Muscle of leg (tissue), 11 donors: Measurements from ENCODE around the gene MTA3. TPM values are rescaled to one million over a fixed set of nuclear protein-coding genes. Genes with fewer than 3 reads are reported as not detected.
A peak's percentile ranks its signal among the peaks of the same experiment; 100 is the strongest.

Experiments used
- DNase-seq: peaks from one replicate; pipeline ENCODE4 v3.0.0; 2013
- H3K27ac ChIP-seq: one replicate; pipeline ENCODE4 v1.5.1; 2013; ENCODE audit warnings: mild to moderate bottlenecking, low read length, control low read depth
- H3K27me3 ChIP-seq: one replicate; pipeline ENCODE4 v1.6.1; 2013; ENCODE audit warnings: low read length; ENCODE audit not compliant: control insufficient read depth, insufficient read depth
- H3K36me3 ChIP-seq: one replicate; pipeline ENCODE4 v1.6.1; 2013; ENCODE audit warnings: low read length; ENCODE audit not compliant: control insufficient read depth, insufficient read depth
- H3K4me1 ChIP-seq: one replicate; pipeline ENCODE4 v1.6.1; 2013; ENCODE audit warnings: low read length; ENCODE audit not compliant: control insufficient read depth, insufficient read depth
- H3K4me3 ChIP-seq: one replicate; pipeline ENCODE4 v1.5.1; 2013; ENCODE audit warnings: low read length, control low read depth
- H3K9me3 ChIP-seq: replicated peaks from 2 replicates; pipeline ENCODE4 v1.6.1; 2013; ENCODE audit warnings: low read depth, low read length; ENCODE audit not compliant: control insufficient read depth
- WGBS: methylation state at CpG from one replicate; pipeline ENCODE4 v1.1.5; 2013; ENCODE audit warnings: missing lambda C conversion rate; ENCODE audit not compliant: insufficient coverage; 5-methylcytosine and 5-hydroxymethylcytosine counted together
- polyA plus RNA-seq, 8 donors: library from polyadenylated mRNA; unstranded; fragments of 120-200 nt; gene quantifications; one replicate each; pipeline versions ENCODE4 v1.2.1 to v1.2.3, GENCODE V29; 2013; ENCODE audit warnings: inconsistent platforms in 1 of 8, low replicate concordance in 1 of 8; ENCODE audit not compliant: insufficient read length in 8 of 8, insufficient read depth in 1 of 8
- total RNA-seq: library from RNA; stranded (reverse); fragments of 120-200 nt; gene quantifications from one replicate; pipeline ENCODE4 v1.2.4, GENCODE V29; 2013

The MTA3 gene
- total and polyA plus RNA-seq, 9 donors = 22.5 to 37.9 (median 24.9) TPM

- Histone ChIP-seq H3K27me3 (no peaks in the 10 kb centered on the region), H3K9me3 (no peaks in the 10 kb centered on the region), H3K4me1 (no peaks in the 10 kb centered on the region), H3K36me3 (no peaks in the 10 kb centered on the region), H3K27ac (no peak overlapping the region), H3K4me3 (no peak overlapping the region)
- DNase-seq = no peak
- 81% methylated on average over 4 of the region's 5 CpGs for WGBS
These were observed 125.5 kb downstream of the MTA3 start for GRCh38 chr2:42693688-42694479.

- H3K4me1 ChIP-seq = no peaks in the 10 kb centered on the region
- no peak overlapping the region for H3K4me3 ChIP-seq
- H3K36me3 ChIP-seq = no peaks in the 10 kb centered on the region
- DNase-seq = peak; percentile 43
- no peak overlapping the region for H3K27ac ChIP-seq
- no peaks in the 10 kb centered on the region for H3K9me3 ChIP-seq
- no peaks in the 10 kb centered on the region for H3K27me3 ChIP-seq
These were observed 128.6 kb downstream of the MTA3 start for GRCh38 chr2:42696987-42697386.

DNA sequence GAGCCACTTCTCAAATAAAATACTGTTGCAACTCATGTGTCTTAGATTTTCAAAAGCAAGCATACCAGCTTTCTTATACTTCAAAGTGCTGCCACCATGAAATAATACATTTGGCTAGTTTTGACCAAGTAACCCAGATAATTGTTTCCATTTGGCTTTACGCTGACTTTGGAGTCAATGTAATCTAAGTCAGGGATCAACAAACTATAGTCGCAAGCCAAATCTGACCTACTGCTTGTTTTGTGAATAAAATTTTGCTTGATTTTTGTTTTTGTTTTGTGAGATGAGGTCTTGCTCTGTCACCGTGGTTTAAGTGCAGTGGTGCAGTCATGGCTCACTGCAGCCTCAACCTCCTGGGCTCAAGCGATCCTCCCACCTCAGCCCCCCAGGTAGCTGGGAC lies 130.5 kb downstream of the MTA3 start:
- H3K27me3 ChIP-seq = no peaks in the 10 kb centered on the region
- no peak overlapping the region for H3K27ac ChIP-seq
- H3K4me1 ChIP-seq = no peaks in the 10 kb centered on the region
- H3K36me3 ChIP-seq = peaks cover 2% of the 10 kb centered on the region
- no peak for DNase-seq
- no peaks in the 10 kb centered on the region for H3K9me3 ChIP-seq
- H3K4me3 ChIP-seq = no peak overlapping the region
- whole genome bisulfite sequencing = 87% methylated on average over 2 of the region's 4 CpGs

DNA sequence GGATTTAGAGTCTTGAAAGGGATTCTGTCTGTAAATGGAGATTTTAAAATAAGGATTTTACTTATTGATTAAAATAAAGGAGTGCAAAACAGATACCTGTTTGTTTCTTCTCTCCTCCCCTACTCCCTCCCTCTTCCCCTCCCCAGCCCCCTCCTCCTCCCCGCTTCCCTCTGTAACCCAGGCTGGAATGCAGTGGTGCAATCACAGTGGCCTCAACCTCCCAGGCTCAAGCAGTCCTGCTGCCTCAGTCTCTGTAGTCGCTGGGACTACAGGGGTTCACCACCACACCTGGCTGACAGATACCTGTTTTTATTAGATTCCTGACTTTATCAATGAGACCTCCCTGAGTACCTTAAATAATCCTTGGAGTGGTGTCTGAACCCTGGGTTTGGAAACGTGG lies 138.4 kb downstream of the MTA3 start:
- Histone ChIP-seq H3K4me3 (no peak overlapping the region), H3K4me1 (no peaks in the 10 kb centered on the region), H3K36me3 (peaks cover 15% of the 10 kb centered on the region), H3K9me3 (no peaks in the 10 kb centered on the region), H3K27me3 (no peaks in the 10 kb centered on the region), H3K27ac (no peak overlapping the region)
- WGBS = 80% methylated on average over 1 of the region's 3 CpGs
- no peak for DNase-seq

- peaks cover 16% of the 10 kb centered on the region for H3K36me3 ChIP-seq
These were observed 139.7 kb downstream of the MTA3 start for GRCh38 chr2:42708179-42708578.

DNA sequence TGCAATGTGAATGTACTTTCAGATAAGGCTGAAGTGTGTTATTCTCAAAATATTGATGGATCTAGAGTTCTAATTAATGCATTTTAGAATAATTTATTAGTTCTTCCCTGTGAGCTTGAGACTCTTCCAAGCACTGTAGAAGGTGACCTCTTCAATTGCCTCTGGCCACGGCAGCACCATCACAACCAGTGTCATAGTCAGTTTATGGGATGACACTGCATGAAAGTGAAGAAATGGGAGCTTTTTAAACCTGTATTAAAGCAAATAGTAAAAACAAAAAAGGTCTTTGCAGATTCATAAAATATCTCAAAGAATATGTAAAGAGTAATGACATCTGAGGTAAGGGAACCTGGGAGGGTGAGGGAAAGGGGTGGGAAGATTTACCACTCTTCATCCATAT lies 143.5 kb downstream of the MTA3 start:
- Histone ChIP-seq H3K4me3 (no peak overlapping the region), H3K27me3 (no peaks in the 10 kb centered on the region), H3K27ac (no peak overlapping the region), H3K9me3 (no peaks in the 10 kb centered on the region), H3K36me3 (peaks cover 9% of the 10 kb centered on the region), H3K4me1 (no peaks in the 10 kb centered on the region)
- DNase-seq = no peak
- WGBS = no CpG with 5 or more reads among the region's 1 CpG

More at GRCh38 chr2:42708179-42708578, 139.7 kb downstream of the MTA3 start:
- no peaks in the 10 kb centered on the region for H3K4me1 ChIP-seq
- no peaks in the 10 kb centered on the region for H3K27me3 ChIP-seq
- H3K9me3 ChIP-seq = no peaks in the 10 kb centered on the region
- no peak overlapping the region for H3K27ac ChIP-seq
- H3K4me3 ChIP-seq = no peak overlapping the region
- DNase-seq = no peak
- WGBS = no CpG with 5 or more reads among the region's 6 CpGs

GRCh38 chr2:42712934-42713333 lies 144.5 kb downstream of the MTA3 start:
- Histone ChIP-seq H3K4me3 (no peak overlapping the region), H3K27ac (no peak overlapping the region), H3K36me3 (peaks cover 5% of the 10 kb centered on the region), H3K27me3 (no peaks in the 10 kb centered on the region), H3K4me1 (no peaks in the 10 kb centered on the region), H3K9me3 (no peaks in the 10 kb centered on the region)
- 100% methylated on average over 1 of the region's 2 CpGs for WGBS
- no peak for DNase-seq

- peaks cover 2% of the 10 kb centered on the region for H3K36me3 ChIP-seq
- H3K4me1 ChIP-seq = no peaks in the 10 kb centered on the region
- H3K27ac ChIP-seq = no peak overlapping the region
- no CpG with 5 or more reads among the region's 4 CpGs for WGBS
- H3K27me3 ChIP-seq = no peaks in the 10 kb centered on the region
- no peak overlapping the region for H3K4me3 ChIP-seq
- no peaks in the 10 kb centered on the region for H3K9me3 ChIP-seq
- peak; percentile 11 for DNase-seq
These were observed 145.5 kb downstream of the MTA3 start for GRCh38 chr2:42713920-42714319.

- WGBS = 71% methylated on average over 4 of the region's 7 CpGs
- Histone ChIP-seq H3K27me3 (no peaks in the 10 kb centered on the region), H3K36me3 (peaks cover 2% of the 10 kb centered on the region), H3K9me3 (no peaks in the 10 kb centered on the region), H3K4me1 (no peaks in the 10 kb centered on the region), H3K27ac (no peak overlapping the region), H3K4me3 (no peak overlapping the region)
- no peak for DNase-seq
These were observed 146.3 kb downstream of the MTA3 start for GRCh38 chr2:42714686-42715085.

GRCh38 chr2:42721898-42722297 lies 153.5 kb downstream of the MTA3 start:
- Histone ChIP-seq H3K9me3 (no peaks in the 10 kb centered on the region), H3K27ac (no peak overlapping the region), H3K27me3 (no peaks in the 10 kb centered on the region), H3K4me3 (no peak overlapping the region), H3K36me3 (peaks cover 4% of the 10 kb centered on the region), H3K4me1 (peaks cover 3% of the 10 kb centered on the region)
- no peak for DNase-seq
- no CpG with 5 or more reads among the region's 2 CpGs for WGBS
